GM18870 (cell line): ENCODE data around the gene SH3GL3.

ENCODE experiments used
- ATAC-seq: cut with Tn5 transposase; IDR thresholded peaks from one replicate; pipeline ENCODE4 v1.9.1; 2021; ENCODE audit warnings: moderate library complexity; ENCODE audit not compliant: unreplicated experiment

SH3GL3 gene

GRCh38 chr15:83503595-83504364 is 56.6 kb downstream of the SH3GL3 start:
- ATAC-seq, result no peak

- no peak for ATAC-seq
Measured at GRCh38 chr15:83504365-83504764, 57.2 kb downstream of the SH3GL3 start.

- no peak for ATAC-seq
Measured at GRCh38 chr15:83510001-83510400, 62.9 kb downstream of the SH3GL3 start.

- ATAC-seq, result no peak
Measured at GRCh38 chr15:83512459-83512858, 65.3 kb downstream of the SH3GL3 start.

- ATAC-seq, result no peak
Measured at GRCh38 chr15:83514584-83514983, 67.4 kb downstream of the SH3GL3 start.

GRCh38 chr15:83515164-83515563 is 68.0 kb downstream of the SH3GL3 start:
- no peak for ATAC-seq

- no peak for ATAC-seq
Measured at GRCh38 chr15:83516935-83517334, 69.8 kb downstream of the SH3GL3 start.

GRCh38 chr15:83526319-83526718 is 79.2 kb downstream of the SH3GL3 start:
- ATAC-seq, result no peak

- ATAC-seq, result no peak
Measured at GRCh38 chr15:83533410-83533962, 86.3 kb downstream of the SH3GL3 start.

- no peak for ATAC-seq
Measured at GRCh38 chr15:83537606-83538005, 90.5 kb downstream of the SH3GL3 start.

- no peak for ATAC-seq
Measured at GRCh38 chr15:83538682-83539081, 91.5 kb downstream of the SH3GL3 start.

- ATAC-seq, result no peak
Measured at GRCh38 chr15:83545804-83546511, 98.8 kb downstream of the SH3GL3 start.

- no peak for ATAC-seq
Measured at GRCh38 chr15:83546512-83546888, 99.4 kb downstream of the SH3GL3 start.

- no peak for ATAC-seq
Measured at GRCh38 chr15:83547168-83547567, 100.0 kb downstream of the SH3GL3 start.

GRCh38 chr15:83549623-83550022 is 102.5 kb downstream of the SH3GL3 start:
- ATAC-seq, result no peak

- ATAC-seq, result no peak
Measured at GRCh38 chr15:83554558-83554957, 107.4 kb downstream of the SH3GL3 start.

- no peak for ATAC-seq
Measured at GRCh38 chr15:83555383-83555782, 108.2 kb downstream of the SH3GL3 start.

- ATAC-seq, result no peak
Measured at GRCh38 chr15:83556068-83556467, 108.9 kb downstream of the SH3GL3 start.

- no peak for ATAC-seq
Measured at GRCh38 chr15:83556754-83557153, 109.6 kb downstream of the SH3GL3 start.

- ATAC-seq, result no peak
Measured at GRCh38 chr15:83558146-83558545, 111.0 kb downstream of the SH3GL3 start.

GRCh38 chr15:83559310-83559966 is 112.3 kb downstream of the SH3GL3 start:
- ATAC-seq, result peak; percentile 81

- ATAC-seq, result no peak
Measured at GRCh38 chr15:83561661-83562060, 114.5 kb downstream of the SH3GL3 start.
